Rectal smooth muscle tissue (tissue), 1 donor: ENCODE results near the gene FNDC8.

Source experiments
- H3K27ac ChIP-seq: one replicate; pipeline ENCODE4 v1.7.0; 2013; ENCODE audit warnings: low read depth, low read length, inconsistent platforms
- H3K27me3 ChIP-seq: one replicate; pipeline ENCODE4 v1.7.0; 2013; ENCODE audit warnings: low read length; ENCODE audit not compliant: control insufficient read depth, insufficient read depth
- H3K36me3 ChIP-seq: one replicate; pipeline ENCODE4 v1.7.0; 2013; ENCODE audit warnings: low read length; ENCODE audit not compliant: control insufficient read depth, insufficient read depth
- H3K4me1 ChIP-seq: one replicate; pipeline ENCODE4 v1.7.0; 2013; ENCODE audit warnings: low read length; ENCODE audit not compliant: control insufficient read depth, insufficient read depth
- H3K4me3 ChIP-seq: one replicate; pipeline ENCODE4 v1.7.0; 2013; ENCODE audit warnings: low read length
- H3K9ac ChIP-seq: one replicate; pipeline ENCODE4 v1.7.0; 2013; ENCODE audit warnings: low read length

FNDC8 gene

GRCh38 chr17:35121315-35121714, at the start of gene FNDC8:
Gene FNDC8 (plus strand): TSS chr17:35121615. CDS start chr17:35121694, 79 bp downstream.
- Histone ChIP-seq H3K9ac (no peak within 1 kb of the TSS), H3K4me1 (no peaks in the 10 kb centered on the region), H3K27me3 (no peaks in the 10 kb centered on the region), H3K27ac (no peak within 1 kb of the TSS), H3K36me3 (no peaks in the 10 kb centered on the region), H3K4me3 (no peak within 1 kb of the TSS)

GRCh38 chr17:35073183-35073790, 48.1 kb upstream of the FNDC8 start:
- H3K9ac ChIP-seq = no peak overlapping the region
- peaks cover 3% of the 10 kb centered on the region for H3K4me1 ChIP-seq
- no peak overlapping the region for H3K27ac ChIP-seq
- H3K4me3 ChIP-seq = no peak overlapping the region
- H3K36me3 ChIP-seq = no peaks in the 10 kb centered on the region
- no peaks in the 10 kb centered on the region for H3K27me3 ChIP-seq

- H3K27me3 ChIP-seq = no peaks in the 10 kb centered on the region
- H3K36me3 ChIP-seq = no peaks in the 10 kb centered on the region
- H3K4me3 ChIP-seq = no peak overlapping the region
- H3K27ac ChIP-seq = no peak overlapping the region
- H3K4me1 ChIP-seq = peaks cover 3% of the 10 kb centered on the region
- H3K9ac ChIP-seq = no peak overlapping the region
These were observed 47.3 kb upstream of the FNDC8 start for GRCh38 chr17:35073991-35074627.

DNA sequence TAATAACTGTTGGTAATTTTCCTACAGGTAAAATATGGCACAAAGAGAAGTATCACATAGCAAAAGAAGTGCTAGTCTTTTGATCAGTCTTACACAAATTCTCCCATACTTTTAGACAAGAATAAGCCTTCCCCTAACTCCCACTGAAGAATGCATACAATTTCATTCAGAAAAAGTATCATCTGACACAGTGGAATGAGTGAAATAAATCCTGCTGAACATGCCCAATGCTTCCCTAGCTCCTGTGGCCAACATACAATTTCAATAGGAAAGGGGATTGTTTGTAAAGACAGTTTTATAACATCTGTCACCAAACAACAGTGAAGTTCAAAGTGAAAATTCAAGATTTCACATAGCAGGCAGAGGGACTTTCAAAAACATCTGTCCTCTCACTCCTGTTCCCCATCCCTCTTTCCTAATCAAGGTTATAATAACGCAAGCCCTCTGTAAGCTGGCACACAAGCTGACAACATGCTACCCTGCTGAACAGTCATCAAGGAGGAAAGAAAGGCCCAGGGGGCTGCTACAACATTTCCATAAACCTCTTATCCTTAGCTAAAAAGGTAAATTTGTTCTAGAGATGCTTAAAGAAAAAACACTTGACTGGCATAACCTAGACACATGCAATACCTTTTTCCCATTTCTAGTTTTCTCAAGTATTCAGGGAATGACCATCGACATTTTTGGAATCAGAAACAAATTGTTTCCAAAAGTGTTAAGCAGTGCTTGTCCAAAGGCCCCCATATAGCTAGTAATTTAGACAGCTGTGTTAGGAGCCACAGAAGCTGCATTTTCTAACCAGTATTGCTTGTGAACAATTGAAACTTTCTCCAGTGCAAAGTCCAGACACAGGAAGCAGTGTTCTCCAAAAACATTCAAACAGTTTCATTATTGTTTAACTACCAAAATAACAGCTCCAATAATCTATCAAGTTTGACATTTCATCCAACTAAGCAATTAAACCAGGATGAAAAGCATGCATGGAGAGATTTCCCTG, 46.4 kb upstream of the FNDC8 start:
- H3K4me1 ChIP-seq = peaks cover 3% of the 10 kb centered on the region
- no peaks in the 10 kb centered on the region for H3K27me3 ChIP-seq
- H3K27ac ChIP-seq = no peak overlapping the region
- H3K36me3 ChIP-seq = no peaks in the 10 kb centered on the region
- no peak overlapping the region for H3K4me3 ChIP-seq
- H3K9ac ChIP-seq = no peak overlapping the region

- Histone ChIP-seq H3K4me3 (no peak overlapping the region), H3K36me3 (no peaks in the 10 kb centered on the region), H3K4me1 (peaks cover 3% of the 10 kb centered on the region), H3K27ac (no peak overlapping the region), H3K27me3 (no peaks in the 10 kb centered on the region), H3K9ac (no peak overlapping the region)
These were observed 44.5 kb upstream of the FNDC8 start for GRCh38 chr17:35076874-35077273.

- Histone ChIP-seq H3K4me1 (peaks cover 6% of the 10 kb centered on the region), H3K9ac (no peak overlapping the region), H3K27ac (no peak overlapping the region), H3K4me3 (no peak overlapping the region), H3K36me3 (no peaks in the 10 kb centered on the region), H3K27me3 (no peaks in the 10 kb centered on the region)
These were observed 41.6 kb upstream of the FNDC8 start for GRCh38 chr17:35079547-35080423.

DNA sequence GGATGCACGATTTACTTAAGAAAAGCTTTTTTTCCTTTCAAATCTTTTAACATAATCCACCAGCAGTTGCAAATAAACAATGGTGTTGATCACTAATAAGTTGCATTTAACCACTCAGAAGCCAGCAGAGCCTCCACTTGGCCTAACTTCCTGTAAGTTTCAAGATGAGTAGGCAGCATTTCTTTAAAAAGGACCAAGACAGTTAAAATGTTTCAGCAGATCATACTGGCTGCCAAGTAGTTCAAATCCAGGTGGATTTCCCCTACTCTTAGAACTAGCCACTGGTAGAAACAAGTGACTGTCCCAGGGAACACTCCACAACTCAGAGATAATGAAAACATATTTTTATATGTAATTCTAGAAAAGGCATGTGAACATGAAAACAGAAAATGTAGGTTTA, 40.9 kb upstream of the FNDC8 start:
- H3K36me3 ChIP-seq = no peaks in the 10 kb centered on the region
- peaks cover 4% of the 10 kb centered on the region for H3K4me1 ChIP-seq
- no peak overlapping the region for H3K4me3 ChIP-seq
- H3K9ac ChIP-seq = no peak overlapping the region
- H3K27me3 ChIP-seq = no peaks in the 10 kb centered on the region
- H3K27ac ChIP-seq = no peak overlapping the region

GRCh38 chr17:35081638-35082037, 39.8 kb upstream of the FNDC8 start:
- H3K4me3 ChIP-seq = no peak overlapping the region
- no peak overlapping the region for H3K9ac ChIP-seq
- peaks cover 4% of the 10 kb centered on the region for H3K4me1 ChIP-seq
- no peaks in the 10 kb centered on the region for H3K27me3 ChIP-seq
- H3K36me3 ChIP-seq = no peaks in the 10 kb centered on the region
- H3K27ac ChIP-seq = no peak overlapping the region

GRCh38 chr17:35082073-35082657, 39.2 kb upstream of the FNDC8 start:
- H3K4me3 ChIP-seq = no peak overlapping the region
- H3K4me1 ChIP-seq = peaks cover 6% of the 10 kb centered on the region
- H3K36me3 ChIP-seq = no peaks in the 10 kb centered on the region
- no peaks in the 10 kb centered on the region for H3K27me3 ChIP-seq
- no peak overlapping the region for H3K9ac ChIP-seq
- H3K27ac ChIP-seq = no peak overlapping the region

DNA sequence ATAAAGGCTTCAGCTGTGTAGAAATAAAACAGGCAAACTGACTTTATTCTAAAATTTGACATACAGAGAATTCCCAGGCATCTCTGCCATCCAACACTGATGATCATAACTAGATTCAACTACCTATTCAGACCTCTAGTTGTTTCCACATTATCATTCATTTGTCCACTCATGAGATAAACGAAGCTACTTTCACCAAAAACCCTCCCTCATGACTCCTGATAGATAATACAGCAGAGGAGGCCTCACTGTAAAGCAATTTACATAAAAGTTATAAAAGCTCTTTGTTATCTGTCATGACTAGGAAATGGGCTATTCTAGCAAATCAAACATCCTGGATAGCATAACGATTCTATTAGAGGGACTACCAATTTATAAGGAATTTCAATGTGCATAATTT, 38.3 kb upstream of the FNDC8 start:
- Histone ChIP-seq H3K27ac (no peak overlapping the region), H3K36me3 (no peaks in the 10 kb centered on the region), H3K27me3 (no peaks in the 10 kb centered on the region), H3K4me1 (peaks cover 9% of the 10 kb centered on the region), H3K4me3 (no peak overlapping the region), H3K9ac (no peak overlapping the region)

- no peak overlapping the region for H3K9ac ChIP-seq
- peaks cover 9% of the 10 kb centered on the region for H3K4me1 ChIP-seq
These were observed 36.4 kb upstream of the FNDC8 start for GRCh38 chr17:35084987-35085386.

More at GRCh38 chr17:35084987-35085386, 36.4 kb upstream of the FNDC8 start:
- no peaks in the 10 kb centered on the region for H3K36me3 ChIP-seq
- no peaks in the 10 kb centered on the region for H3K27me3 ChIP-seq
- no peak overlapping the region for H3K27ac ChIP-seq
- H3K4me3 ChIP-seq = no peak overlapping the region
